IPS-NIHi7 (cell line): ENCODE results near the gene POMGNT1.

Experiments used
- DNase-seq: peaks from one replicate; pipeline ENCODE4 v3.0.0; 2012; ENCODE audit warnings: mixed read lengths; ENCODE audit errors: extremely low spot score

POMGNT1 gene

DNA sequence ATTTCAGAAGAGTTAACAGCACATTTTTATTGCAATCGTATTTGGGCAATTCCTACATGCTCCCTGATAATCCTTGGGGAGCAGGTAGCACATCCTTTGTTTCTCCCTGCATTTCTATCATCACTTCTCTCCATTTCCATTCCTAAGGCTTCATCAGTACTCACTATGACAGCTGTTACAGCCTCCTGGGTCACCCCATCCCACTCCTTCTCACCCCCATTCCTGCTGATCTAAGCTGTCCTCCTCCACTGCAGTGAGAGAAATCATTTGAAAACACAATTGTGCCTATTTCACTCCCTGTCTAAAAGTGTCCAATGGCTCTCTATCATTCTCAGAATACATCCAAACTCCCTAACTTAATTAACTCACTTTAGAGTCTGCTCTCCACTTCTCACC lies 40.3 kb downstream of the POMGNT1 start:
- no peak for DNase-seq

DNA sequence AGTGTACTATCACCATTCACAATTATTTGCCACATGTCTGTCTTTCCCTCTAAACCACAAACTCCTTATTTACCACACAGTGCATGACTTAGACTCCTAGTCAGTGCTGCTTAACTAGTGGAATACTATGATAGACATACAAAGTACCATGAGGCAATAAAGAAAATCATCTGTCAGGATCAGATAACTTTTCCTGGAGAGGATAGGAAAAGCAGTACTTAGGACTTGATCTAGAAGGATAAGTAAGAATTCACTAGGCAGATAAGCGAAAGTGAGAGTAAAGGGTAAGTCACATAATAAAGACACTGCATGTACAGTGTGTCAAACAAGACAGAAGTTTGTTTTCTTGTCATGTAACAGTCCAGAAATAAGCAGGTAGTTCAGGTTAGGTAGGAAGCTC lies 44.5 kb downstream of the POMGNT1 start:
- no peak for DNase-seq

DNA sequence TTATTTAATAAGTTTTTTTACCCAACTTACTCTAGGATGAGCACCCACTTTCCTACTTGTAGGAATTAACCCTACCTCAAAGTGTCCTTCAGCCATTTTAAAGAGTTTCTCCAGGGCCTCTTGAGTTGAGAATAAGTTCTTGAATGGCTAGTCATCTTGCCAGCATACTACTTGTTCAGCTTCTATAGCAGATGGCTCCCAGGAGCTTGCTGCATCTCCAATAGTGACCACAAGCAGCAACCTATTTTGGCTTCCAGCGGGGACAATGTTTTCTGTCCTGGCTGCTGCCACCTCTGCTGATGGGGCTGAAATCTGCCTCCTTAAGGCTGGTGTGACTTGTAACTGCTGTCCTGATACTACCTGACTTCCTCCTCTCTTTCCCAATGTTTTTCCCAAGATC lies 45.0 kb downstream of the POMGNT1 start:
- DNase-seq, result no peak

DNA sequence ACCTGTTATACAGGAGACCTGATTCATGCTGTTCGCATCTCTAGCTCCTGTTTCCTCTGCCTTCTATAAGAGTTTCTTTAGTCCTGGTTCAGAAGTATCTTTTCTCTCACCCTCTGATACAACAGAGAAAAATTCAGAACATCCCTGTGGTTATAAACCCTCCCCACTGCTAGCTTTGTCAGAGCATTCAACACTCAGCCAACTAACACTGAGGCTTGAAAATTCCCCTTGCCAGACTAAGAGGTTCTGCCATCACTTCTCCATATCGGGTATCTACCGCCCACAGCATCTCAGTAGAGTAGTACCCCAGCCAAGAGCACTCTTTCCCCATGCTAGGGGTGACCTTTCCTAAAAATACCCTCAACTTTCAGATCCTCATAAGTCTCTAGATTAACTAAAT lies 46.2 kb downstream of the POMGNT1 start:
- DNase-seq, result no peak

DNA sequence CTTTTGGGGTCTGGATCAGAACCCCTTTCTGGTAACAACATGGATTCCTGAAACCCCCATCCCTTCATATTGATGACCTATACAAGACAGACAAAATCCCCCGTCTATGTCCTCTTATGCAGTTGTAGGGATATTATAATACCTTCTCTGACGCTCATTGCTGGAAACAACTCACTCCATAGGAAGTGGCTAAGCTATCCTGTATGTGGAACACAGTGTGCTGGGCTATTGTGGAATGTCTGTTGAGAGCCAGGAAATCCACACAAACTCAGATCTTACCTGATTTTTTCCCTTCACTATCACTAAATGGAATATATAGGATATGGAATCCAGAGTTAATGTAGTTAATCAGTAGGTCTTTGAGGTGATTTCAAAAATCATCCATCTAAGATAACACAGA lies 48.1 kb downstream of the POMGNT1 start:
- DNase-seq, result no peak

DNA sequence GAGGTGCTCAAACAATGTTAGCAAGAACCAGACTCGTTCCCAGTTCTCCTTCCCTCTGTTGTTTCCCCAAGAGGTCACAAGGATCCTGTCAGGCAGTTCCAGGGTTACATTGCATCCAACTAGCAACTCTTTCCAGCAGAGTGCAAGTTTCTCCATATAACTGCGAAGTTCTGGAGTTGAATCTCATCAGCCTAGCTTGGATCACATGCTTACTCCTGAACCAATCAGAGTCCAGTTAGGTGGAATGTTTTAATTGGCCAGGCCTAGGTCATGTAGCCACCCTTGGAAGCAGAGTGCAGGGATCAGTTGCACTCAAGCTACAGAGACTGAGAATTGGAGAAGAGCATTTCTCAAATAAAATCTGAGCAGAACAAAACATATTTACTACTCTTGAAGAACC lies 49.9 kb downstream of the POMGNT1 start:
- no peak for DNase-seq
